AG04450 (cell line): ENCODE results near the gene IRF3. TPM values are rescaled to one million over a fixed set of nuclear protein-coding genes. Genes with fewer than 3 reads are reported as not detected.

ENCODE experiments used
- CTCF ChIA-PET: fragments of 300-600, 350-600 bp; formaldehyde crosslinking; extraction: SDS; loops from one replicate; lab custom pipeline; 2022; ENCODE audit warnings: antibody characterized with exemption, inconsistent platforms; lab: Charles Lee
- POLR2A ChIA-PET: fragments of 350-600 bp; formaldehyde crosslinking; extraction: SDS; loops from one replicate; lab custom pipeline; 2021; ENCODE audit warnings: antibody characterized with exemption, inconsistent platforms; lab: Yijun Ruan, JAX
- DNase-seq: peaks from one replicate; pipeline ENCODE4 v3.0.0-alpha.2; 2011; ENCODE audit warnings: low read depth, low spot score
- H3K27ac ChIP-seq: one replicate; pipeline ENCODE4 v1.5.1; 2012; ENCODE audit warnings: low read depth, low read length, control low read depth
- H3K27me3 ChIP-seq: one replicate; pipeline ENCODE4 v1.6.0; 2012; ENCODE audit warnings: low read length; ENCODE audit not compliant: control insufficient read depth, insufficient read depth
- H3K4me3 ChIP-seq: 2 replicates; pipeline ENCODE4 v1.5.1; 2011; ENCODE audit warnings: mild to moderate bottlenecking, low read depth, low read length, control low read depth
- H3K9me3 ChIP-seq: 2 replicates; pipeline ENCODE4 v1.5.1; 2012; ENCODE audit warnings: low read length; ENCODE audit not compliant: control insufficient read depth, insufficient read depth
- polyA plus RNA-seq: library from polyadenylated mRNA; depleted of rRNA; stranded (reverse); fragments of >200 nt; gene quantifications from 2 replicates; pipeline ENCODE4 v1.2.3, GENCODE V29; 2011
- TF ChIP-seq, protein P1 (sequence below): IDR thresholded peaks from 2 replicates; pipeline ENCODE4 v1.5.1; 2011; ENCODE audit warnings: low read depth, low read length, control low read depth, inconsistent platforms

The IRF3 gene
- polyA plus RNA-seq, 1 experiment, result 33.5 TPM

GRCh38 chr19:49690656-49691242 is 25.1 kb upstream of the IRF3 start, which contains the start of gene CPT1C:
TSS of gene CPT1C (plus strand) at chr19:49691116. CDS start at chr19:49692253, 1,137 bp downstream.
- peak within 1 kb of the TSS; percentile 73 for H3K4me3 ChIP-seq
- no peaks in the 10 kb centered on the region; the same call in 1 of the 2 replicates for H3K9me3 ChIP-seq
- ChIA-PET POLR2A (interaction anchor here (0.8 to 3.3 kb wide), 3 partner anchors 14 to 118 kb away, joined by 4 to 9 read pairs (median 6); partner anchors contain the start of gene PRMT1), CTCF (interaction anchor here (1.2 to 3.0 kb wide), 2 partner anchors 10 to 13 kb away, joined by 4 to 14 read pairs; no protein-coding TSS in a partner anchor)
- peak within 1 kb of the TSS; percentile 70 for H3K27ac ChIP-seq
- DNase-seq, result peak; percentile 61
- TF ChIP-seq, protein P1, sequence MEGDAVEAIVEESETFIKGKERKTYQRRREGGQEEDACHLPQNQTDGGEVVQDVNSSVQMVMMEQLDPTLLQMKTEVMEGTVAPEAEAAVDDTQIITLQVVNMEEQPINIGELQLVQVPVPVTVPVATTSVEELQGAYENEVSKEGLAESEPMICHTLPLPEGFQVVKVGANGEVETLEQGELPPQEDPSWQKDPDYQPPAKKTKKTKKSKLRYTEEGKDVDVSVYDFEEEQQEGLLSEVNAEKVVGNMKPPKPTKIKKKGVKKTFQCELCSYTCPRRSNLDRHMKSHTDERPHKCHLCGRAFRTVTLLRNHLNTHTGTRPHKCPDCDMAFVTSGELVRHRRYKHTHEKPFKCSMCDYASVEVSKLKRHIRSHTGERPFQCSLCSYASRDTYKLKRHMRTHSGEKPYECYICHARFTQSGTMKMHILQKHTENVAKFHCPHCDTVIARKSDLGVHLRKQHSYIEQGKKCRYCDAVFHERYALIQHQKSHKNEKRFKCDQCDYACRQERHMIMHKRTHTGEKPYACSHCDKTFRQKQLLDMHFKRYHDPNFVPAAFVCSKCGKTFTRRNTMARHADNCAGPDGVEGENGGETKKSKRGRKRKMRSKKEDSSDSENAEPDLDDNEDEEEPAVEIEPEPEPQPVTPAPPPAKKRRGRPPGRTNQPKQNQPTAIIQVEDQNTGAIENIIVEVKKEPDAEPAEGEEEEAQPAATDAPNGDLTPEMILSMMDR, result no peak
- no peaks in the 10 kb centered on the region for H3K27me3 ChIP-seq

DNA sequence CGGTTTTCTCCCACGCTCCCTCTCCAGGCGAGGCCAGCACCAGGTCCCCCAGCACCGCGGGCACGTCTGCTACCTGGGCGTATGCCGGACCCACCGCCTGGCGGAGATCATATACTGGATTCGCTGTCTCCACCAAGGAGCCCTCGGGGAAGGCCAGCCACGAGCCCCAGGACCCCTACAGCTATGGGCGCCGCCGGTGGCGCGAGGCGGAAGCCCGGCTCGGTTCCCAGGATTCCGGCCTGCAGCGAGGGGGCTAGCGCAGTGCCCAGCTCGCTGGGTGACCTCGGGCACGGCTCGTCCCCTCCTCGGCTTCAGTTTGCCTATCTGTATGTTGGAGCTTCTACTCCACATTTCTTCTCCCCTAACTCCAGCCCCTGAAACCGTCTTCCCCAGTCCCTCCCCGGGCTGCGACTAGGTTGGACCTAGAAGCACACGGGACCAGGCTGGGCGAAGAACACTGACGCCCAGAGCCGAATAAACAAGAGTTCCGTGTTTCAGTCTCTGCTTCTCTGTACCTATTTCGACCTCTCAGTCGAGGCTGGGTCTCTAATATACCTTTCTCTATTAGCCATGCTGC is 24.5 kb upstream of the IRF3 start:
- POLR2A ChIA-PET, result interaction anchor here (0.9 to 3.3 kb wide), 2 partner anchors 14 to 112 kb away, joined by 6 to 9 read pairs; partner anchors contain the start of gene PRMT1
- CTCF ChIA-PET, result interaction anchor here (1.2 to 3.0 kb wide), 2 partner anchors 9 to 12 kb away, joined by 4 to 14 read pairs; no protein-coding TSS in a partner anchor
- peak overlapping the region; percentile 73 for H3K4me3 ChIP-seq
- TF ChIP-seq, protein P1, result no peak
- no peak for DNase-seq
- no peaks in the 10 kb centered on the region; the same call in 1 of the 2 replicates for H3K9me3 ChIP-seq
- peak overlapping the region; percentile 70 for H3K27ac ChIP-seq
- H3K27me3 ChIP-seq, result no peaks in the 10 kb centered on the region

DNA sequence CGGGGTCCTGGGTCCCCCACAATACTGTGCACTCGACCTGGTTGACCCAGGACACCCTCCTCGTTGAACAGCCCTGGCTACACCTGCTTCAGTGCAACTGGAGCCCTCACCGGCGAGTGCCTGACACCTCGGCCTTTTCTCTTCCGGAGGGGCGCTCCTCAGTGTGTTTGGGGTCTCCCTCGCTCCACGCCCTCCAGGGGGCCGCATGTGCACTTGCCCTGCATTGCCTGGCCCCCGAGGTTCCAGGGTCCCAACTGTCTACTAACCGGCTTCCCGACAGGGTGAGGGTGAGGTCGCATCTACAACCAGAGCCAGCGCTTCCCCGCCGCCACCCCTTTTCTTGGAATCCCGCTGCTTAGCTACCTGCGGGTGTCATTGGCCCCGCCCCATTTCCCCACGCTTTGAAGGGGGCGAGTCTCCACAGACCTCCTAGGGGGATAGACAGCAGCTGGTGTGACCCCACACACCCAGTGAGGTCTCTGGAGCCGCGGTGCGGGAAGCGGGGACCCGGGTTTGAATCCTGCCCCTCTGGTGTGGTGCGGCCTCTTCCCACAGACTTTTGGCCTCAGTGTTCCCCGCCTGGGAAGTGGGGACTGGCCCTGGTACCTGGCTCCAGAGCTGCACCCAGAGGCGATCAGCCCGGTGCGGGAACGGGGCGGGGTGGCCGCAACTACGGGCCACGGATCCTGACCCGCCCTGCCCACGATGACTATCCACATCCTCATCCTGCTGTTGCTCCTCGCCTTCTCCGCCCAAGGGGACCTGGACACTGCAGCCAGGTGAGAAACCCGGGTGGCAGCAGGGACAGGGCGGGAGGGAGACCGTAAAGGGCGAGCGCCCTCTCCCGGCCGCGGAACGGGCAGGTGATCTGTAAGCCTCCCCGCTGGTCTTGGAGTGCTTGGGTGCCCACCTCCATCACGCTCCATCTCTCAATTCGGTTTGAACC is 23.7 kb upstream of the IRF3 start, which contains the start of gene ADM5:
Gene ADM5 (plus strand): TSS at position 462 of the 946 bp plus-strand sequence. CDS start 244 bp downstream, at position 706.
- Histone ChIP-seq H3K27me3 (no peaks in the 10 kb centered on the region), H3K4me3 (peak within 1 kb of the TSS; percentile 73), H3K27ac (peak within 1 kb of the TSS; percentile 70), H3K9me3 (no peaks in the 10 kb centered on the region; the same call in 1 of the 2 replicates)
- TF ChIP-seq, protein P1, result peak; percentile 55
- CTCF ChIA-PET, result interaction anchor here (0.6 to 3.0 kb wide), 3 partner anchors 9 to 18 kb away, joined by 3 to 14 read pairs (median 4); no protein-coding TSS in a partner anchor
- DNase-seq, result no peak
- POLR2A ChIA-PET, result interaction anchor here (3.3 kb wide), 1 partner anchor 13 kb away, joined by 9 read pairs; the partner anchor contains the start of gene PRMT1

GRCh38 chr19:49688531-49689132 is 23.0 kb upstream of the IRF3 start:
- POLR2A ChIA-PET, result interaction anchor here (3.3 kb wide), 1 partner anchor 12 kb away, joined by 9 read pairs; the partner anchor contains the start of gene PRMT1

More at GRCh38 chr19:49688531-49689132, 23.0 kb upstream of the IRF3 start:
- CTCF ChIA-PET, result interaction anchor here (0.6 to 3.0 kb wide), 2 partner anchors 8 to 17 kb away, joined by 3 to 14 read pairs; no protein-coding TSS in a partner anchor
- Histone ChIP-seq H3K9me3 (no peaks in the 10 kb centered on the region; the same call in 1 of the 2 replicates), H3K4me3 (no peak overlapping the region), H3K27ac (no peak overlapping the region), H3K27me3 (no peaks in the 10 kb centered on the region)
- TF ChIP-seq, protein P1, result no peak
- DNase-seq, result no peak
